ENCODE data around the gene TDRD6.
"Not testable (repeated sequence)": the region's sequence is repeated elsewhere in the genome, so short reads cannot be mapped to it uniquely, and the experiment has no call there.

TDRD6 gene, protein sequence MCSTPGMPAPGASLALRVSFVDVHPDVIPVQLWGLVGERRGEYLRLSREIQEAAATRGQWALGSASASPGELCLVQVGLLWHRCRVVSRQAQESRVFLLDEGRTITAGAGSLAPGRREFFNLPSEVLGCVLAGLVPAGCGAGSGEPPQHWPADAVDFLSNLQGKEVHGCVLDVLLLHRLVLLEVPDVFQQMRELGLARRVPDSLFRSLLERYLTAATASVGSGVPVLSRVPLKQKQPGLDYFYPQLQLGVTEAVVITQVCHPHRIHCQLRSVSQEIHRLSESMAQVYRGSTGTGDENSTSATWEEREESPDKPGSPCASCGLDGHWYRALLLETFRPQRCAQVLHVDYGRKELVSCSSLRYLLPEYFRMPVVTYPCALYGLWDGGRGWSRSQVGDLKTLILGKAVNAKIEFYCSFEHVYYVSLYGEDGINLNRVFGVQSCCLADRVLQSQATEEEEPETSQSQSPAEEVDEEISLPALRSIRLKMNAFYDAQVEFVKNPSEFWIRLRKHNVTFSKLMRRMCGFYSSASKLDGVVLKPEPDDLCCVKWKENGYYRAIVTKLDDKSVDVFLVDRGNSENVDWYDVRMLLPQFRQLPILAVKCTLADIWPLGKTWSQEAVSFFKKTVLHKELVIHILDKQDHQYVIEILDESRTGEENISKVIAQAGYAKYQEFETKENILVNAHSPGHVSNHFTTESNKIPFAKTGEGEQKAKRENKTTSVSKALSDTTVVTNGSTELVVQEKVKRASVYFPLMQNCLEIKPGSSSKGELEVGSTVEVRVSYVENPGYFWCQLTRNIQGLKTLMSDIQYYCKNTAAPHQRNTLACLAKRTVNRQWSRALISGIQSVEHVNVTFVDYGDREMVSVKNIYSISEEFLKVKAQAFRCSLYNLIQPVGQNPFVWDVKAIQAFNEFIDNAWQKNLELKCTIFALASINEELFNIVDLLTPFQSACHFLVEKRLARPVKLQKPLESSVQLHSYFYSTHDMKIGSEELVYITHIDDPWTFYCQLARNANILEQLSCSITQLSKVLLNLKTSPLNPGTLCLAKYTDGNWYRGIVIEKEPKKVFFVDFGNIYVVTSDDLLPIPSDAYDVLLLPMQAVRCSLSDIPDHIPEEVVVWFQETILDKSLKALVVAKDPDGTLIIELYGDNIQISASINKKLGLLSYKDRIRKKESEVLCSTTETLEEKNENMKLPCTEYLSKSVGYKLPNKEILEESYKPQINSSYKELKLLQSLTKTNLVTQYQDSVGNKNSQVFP (N-terminal part only)

DNA sequence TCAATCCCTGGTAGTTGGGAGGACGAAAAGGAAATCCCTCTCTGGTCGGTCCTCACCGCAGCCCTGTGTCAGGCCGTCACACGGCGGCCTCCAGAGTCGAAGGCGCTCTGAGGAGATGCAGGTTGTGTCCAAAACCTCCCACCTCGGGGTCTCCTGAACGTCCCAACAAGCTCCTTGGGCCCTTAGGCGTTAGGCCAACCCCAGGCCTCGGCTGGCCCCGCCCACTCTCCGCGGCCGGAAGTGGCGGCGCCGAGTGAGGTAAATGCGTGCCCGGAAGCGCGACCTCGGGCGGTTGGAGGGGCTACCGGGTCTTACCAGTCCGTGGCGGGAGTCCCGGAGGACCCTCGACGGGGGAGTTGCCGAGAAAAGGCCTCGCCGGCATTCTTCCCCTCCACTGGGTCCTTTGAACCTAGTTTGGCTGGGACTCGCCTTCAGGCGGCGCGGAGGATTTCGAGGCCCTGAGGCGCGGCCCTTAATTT lies at the start of gene TDRD6:
Gene TDRD6, plus strand, starts transcription at position 267 of the 479 bp plus-strand sequence. CDS start 244 bp downstream, outside the sequence.
- DNase-seq (ENCODE audit: low read depth): no peak

DNA sequence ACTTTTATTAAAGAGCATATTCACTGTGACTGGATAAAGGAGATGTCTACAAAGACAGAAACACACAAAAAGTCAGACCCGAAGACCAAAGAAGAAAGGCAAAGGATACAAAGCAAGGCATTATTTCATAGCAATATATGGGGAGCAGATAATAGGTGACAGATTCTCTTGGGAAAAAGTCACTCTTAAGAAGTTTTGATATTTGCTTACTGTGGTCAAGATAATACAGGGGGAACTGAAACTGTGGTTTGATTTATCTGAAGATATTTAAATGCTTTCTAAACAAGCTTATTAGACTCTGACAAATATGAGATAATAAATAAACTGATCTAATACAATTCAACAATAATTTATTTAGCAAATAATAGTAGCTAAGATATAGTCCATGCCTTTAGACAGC lies 49.8 kb upstream of the TDRD6 start:
- DNase-seq (ENCODE audit: low read depth): no peak

DNA sequence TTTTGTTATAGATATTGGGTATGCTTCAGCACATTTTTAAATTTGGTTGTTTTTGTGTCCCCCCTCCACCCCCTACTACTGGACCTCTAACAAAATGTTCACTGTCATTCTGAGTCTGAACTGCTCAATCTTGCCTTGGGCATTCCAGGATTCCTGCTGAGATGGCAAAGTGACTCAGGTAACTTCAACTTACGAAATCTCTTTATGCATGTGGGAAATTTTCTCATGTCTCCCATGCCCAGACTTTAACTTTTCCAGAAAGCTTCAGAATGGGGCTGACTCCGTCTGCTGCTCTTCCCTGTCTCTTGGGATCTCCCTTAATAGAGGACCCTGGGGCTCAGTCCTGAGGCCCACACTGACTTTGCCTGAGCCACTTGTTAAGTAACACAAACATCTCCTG lies 49.0 kb upstream of the TDRD6 start:
- no peak for DNase-seq (ENCODE audit: low read depth)

DNA sequence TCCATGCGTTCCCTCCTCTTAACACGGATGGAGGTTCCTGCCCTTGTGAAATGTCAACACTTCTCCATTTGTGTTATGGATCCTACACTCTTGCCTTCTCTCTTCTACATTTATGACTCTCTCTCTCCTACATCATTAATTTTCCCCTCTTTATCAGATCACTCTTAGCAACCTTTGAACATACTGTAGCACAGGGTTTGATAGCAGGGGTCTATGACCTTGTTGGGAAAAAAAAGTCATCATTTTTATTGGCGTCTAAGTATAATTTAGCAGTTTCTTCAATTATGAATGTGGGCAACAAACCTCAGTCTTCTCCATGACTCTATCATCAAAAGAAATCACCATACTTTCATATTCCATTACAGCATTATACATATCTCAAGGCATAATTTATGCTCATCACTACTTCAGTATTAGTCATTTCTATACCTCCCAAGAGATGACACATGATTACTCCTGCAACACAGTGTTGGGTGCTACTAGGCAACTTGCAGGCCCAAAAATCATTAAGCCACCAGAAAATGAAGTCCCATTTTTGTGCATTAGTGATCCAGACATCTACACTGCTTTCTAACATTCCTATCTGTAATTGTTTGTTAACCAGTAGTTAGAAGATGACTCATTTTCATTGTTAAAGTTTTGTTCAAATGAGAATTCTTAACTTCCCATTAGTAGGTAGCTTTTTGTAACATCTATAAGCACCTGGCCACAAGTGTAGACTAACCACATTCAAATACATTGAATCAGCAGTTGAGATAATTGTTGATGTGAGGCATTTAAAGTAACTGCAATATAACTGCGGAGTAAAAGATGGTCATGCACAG lies 44.5 kb upstream of the TDRD6 start:
- DNase-seq (ENCODE audit: low read depth): no peak

DNA sequence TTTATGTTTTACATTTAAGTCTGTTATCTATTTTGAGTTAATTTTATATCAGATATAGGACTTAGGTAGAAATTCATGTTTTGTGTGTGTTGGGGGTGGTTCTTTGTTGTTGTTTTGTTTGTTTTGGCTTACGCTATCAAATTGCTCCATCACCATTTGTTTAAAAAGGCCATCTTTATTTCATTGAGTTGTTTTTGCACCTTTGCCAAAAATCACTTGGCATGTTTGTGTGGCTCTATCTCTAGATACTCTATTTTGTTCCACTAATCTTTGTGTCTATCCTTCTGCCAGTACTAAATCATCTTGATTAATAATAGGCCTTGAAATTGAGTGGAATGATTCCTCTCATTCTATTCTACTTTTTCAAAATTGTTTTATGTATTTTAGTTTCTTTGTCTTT lies 42.4 kb upstream of the TDRD6 start:
- no peak for DNase-seq (ENCODE audit: low read depth)

DNA sequence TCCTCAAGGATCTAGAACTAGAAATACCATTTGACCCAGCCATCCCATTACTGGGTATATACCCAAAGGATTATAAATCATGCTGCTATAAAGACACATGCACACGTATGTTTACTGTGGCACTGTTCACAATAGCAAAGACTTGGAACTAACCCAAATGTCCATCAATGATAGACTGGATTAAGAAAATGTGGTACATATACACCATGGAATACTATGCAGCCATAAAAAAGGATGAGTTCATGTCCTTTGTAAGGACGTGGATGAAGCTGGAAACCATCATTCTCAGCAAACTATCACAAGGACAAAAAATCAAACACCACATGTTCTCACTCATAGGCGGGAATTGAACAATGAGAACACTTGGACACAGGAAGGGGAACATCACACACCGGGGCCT lies 39.6 kb upstream of the TDRD6 start:
- DNase-seq (ENCODE audit: low read depth): not testable (repeated sequence)

DNA sequence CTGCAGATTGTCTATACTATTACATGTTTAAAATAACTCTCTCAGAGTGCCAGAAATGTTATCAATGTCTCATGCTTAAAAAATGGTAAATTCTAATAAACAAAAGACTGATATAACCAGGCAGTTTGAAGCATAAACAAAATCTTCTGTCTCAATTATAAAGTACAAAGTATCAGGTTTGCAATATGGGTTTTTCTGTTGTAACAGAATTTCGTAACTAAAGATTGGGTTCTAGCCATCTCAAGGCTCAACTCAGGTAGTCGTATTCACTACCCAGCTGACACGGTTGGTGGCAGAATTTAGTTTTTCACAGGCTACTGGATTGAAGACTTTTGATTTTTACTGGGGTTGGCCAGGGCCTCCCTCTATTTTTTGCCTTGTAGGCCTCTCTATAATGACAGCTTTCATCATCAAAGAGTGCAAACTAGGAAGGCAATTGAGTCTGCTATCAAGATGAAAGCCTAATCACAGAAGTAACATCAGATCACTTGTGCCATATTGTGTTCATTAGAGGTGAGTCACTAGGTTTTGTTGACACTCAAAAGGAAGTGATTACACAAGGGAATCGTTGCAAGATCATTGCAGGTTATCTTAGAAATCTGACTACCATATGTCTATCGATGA lies 38.7 kb upstream of the TDRD6 start:
- DNase-seq (ENCODE audit: low read depth): no peak

DNA sequence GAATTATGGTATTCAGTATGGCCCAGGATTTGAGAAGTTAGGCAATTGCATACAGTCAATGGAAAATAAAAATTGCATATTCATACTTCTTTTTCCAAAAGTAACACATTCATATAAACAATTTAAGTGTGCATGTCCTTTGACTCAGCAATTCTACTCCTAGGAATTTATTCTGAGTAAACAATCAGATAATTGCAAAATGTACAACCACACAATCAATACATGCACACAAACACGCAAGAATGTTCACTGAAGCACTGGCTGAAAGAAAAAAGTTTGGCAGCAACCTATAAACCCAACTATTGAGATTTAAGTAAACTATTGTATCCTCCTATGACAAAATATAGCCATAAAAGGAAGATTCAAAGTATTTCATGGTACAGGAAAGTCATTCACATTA lies 36.7 kb upstream of the TDRD6 start:
- DNase-seq (ENCODE audit: low read depth): no peak

DNA sequence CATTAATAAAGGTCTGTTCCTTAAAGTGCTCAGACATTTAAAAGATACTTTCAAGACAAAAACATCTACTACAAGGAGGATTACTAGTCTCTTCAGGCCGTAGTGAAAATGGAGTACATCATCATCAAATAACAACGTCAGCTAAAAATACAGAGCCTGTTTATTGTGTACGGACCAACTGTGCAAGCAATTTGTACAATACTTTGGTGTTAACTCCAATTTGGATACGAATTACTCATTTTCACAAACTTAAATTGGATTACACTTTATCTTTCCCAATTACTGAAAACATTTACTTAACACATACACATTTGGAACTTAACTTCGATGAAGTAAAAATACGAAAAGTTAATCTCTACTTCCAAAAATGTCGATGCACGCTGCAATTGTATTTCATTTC lies 35.9 kb upstream of the TDRD6 start:
- no peak for DNase-seq (ENCODE audit: low read depth)

DNA sequence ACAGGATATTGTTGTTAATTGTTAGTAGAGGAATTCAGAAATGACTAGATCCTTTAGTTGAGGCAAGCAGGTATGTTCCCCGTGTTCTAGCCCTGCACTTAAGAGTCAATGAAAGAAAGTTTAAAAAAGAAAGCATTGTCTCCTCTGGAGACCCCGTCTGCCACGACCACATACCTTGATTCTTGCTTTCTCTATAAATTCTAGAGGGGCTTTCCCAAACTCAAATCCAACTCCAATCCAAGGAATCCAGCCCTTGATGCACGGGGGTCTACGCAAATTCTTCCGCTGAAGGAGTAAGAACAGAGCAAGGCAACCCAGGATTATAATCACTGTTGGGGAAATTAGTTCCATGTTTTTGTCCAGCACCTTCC lies 35.5 kb upstream of the TDRD6 start:
- DNase-seq (ENCODE audit: low read depth): no peak

DNA sequence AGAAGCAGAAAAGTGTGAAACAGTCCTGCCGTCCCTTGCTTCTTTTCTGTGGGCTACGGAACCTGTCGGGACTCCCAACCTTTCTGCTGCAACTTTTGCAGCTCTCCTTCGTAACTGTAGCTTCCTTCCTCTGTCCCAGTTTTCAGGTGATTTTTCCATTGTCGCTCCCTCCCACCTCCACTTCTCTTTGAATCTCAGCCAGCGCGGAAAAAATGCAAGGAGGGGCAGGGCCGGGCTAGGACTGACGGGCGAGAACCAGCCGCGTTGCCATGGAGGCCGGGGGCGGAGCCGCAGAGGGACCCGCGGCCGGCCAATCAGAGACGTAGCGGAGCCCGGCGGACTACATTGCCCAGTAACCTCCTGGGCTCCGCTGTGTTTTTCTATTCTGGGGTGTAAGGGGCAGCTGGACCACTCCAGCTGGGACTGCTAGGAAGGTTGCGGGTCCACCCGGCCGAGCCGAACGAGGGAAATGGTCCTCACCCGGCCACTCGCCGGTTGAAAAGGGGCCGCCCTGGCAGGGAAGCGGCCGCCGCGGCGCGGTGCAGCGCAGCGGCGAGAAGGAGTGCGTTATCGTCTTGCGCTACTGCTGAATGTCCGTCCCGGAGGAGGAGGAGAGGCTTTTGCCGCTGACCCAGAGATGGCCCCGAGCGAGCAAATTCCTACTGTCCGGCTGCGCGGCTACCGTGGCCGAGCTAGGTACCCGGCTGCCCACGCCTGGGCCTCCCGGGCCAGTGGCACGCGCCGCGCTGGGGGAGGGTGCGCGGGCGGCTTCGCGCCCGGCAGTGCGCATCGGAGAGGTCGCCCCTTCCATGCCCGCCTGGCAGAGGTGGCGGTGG lies 34.9 kb upstream of the TDRD6 start, which contains the start of the genes CYP39A1 and SLC25A27:
Gene CYP39A1, minus strand, starts transcription at position 216 of the 836 bp plus-strand sequence. CDS start 236 bp downstream, outside the sequence.
Gene SLC25A27, plus strand, starts transcription at position 373 of the 836 bp plus-strand sequence. Its CDS starts 218 bp downstream, at position 591.
- peak; percentile 81 for DNase-seq (ENCODE audit: low read depth)

DNA sequence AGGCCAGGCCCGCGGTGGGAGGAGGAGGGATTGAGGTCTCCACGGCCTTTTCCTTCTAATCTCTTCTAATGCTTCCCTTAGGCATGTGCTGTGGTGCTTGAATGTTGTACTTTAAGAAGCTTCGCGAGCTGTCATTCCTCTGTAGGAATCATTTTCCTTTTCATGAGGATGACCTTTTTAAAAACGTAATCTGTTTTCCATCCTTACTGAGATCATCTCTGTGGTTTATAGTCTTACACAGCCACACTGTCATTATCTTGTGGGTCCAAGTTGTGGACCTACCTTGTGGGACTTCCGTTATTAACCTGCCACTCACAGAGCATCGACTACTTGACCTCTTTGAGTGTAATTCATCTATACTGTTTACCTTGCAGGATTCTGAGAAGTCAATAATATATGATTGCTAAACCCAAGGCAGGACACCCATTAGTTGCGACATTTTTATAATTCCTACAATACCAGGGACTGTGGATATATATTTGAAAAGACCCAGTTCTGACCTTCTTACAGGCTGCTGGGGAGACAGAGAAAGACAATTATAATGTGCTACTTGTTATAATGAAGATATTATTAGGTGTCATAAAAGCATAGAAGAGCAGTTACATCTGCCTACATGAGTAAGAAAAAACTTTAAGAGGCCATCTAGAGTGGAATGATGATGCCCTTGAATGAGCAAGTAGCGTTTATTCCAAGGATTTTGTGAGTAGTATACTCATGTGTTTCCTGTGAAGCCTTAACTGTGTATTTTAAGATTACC lies 34.1 kb upstream of the TDRD6 start:
- DNase-seq (ENCODE audit: low read depth): no peak

DNA sequence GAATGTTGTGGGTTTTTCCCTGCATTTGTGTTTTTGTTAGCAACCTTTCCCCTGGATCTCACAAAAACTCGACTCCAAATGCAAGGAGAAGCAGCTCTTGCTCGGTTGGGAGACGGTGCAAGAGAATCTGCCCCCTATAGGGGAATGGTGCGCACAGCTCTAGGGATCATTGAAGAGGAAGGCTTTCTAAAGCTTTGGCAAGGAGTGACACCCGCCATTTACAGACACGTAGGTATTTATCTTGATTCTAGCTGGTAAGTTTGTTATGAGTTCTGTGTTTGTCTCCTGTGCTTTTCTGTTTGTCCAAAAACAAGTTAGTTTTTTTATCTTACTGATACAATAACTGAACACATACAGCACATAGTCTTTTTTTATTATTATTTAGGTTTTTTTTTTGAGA lies 31.9 kb upstream of the TDRD6 start:
- no peak for DNase-seq (ENCODE audit: low read depth)

DNA sequence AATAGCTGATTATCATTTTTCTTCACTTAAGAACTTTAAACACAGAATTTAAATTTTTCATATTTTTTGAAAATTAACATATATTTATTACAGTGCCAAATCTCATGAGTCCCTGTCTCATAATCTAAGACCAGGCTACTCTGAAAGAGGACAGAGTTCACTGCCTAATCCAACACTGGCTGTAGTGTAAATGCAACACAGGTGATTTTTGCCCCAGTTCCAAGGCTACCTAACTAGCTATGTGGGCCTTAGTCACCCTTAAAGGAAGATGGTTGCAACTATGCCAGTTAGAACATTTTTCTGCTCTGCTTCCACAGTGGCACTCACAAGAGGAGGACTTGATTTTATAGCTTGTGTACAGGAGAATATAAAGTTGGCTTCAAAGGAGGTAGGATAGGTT lies 30.0 kb upstream of the TDRD6 start:
- no peak for DNase-seq (ENCODE audit: low read depth)

DNA sequence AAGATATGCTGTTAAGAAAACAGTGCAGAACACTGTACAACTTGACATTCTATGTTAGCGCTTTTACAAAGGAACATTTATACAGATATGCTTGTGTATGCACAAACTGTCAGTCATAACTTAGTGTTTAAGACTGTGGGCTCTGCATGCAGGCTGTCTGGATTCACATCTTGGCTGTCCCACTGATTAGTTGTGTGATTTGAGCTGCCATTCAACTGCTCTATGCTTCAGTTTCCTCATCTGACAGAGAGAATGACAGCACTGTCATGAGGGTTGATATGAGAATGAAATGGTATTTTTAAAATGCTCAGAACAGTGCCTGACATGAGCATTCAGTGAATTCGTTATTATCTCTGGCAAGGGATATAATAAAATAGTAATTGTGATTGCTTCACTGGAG lies 26.2 kb upstream of the TDRD6 start:
- no peak for DNase-seq (ENCODE audit: low read depth)

DNA sequence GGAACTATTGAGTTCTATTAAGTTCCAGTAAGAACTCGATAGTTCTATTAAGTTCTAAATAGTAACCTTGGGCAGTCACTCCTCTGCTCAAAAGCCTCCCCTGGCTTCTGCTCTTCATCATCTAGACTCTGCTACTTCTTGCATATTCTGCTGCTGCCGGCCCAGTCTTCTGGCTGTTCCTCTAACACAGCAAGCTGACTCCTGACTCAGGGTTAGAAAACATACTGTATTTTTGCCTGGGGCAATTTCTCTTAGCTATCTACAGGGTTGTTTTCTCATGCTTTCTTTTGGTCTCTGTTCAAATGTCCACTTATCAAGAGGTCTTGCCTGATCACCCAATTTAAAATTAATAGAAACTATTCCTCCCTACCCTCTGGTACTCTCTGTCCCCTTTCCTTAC lies 20.3 kb upstream of the TDRD6 start:
- no peak for DNase-seq (ENCODE audit: low read depth)

DNA sequence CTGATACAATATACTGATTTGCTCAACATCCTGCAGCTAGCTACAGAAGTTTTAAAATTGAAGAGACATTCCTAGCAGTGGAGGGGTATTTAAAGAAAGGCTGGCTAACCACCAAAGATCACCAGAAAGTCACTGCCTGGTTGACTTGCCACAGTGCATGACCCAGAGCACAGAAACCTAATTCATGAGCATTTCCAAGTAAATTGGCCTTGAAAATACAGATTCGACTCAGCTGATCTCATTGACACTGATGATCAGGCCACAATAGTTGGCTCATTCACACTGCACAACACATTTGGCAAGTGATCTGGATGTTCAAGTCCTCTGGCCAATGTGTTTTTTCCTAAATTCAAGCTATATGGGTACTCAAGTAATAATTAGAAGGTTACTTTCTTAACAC lies 13.3 kb upstream of the TDRD6 start:
- DNase-seq (ENCODE audit: low read depth): no peak

DNA sequence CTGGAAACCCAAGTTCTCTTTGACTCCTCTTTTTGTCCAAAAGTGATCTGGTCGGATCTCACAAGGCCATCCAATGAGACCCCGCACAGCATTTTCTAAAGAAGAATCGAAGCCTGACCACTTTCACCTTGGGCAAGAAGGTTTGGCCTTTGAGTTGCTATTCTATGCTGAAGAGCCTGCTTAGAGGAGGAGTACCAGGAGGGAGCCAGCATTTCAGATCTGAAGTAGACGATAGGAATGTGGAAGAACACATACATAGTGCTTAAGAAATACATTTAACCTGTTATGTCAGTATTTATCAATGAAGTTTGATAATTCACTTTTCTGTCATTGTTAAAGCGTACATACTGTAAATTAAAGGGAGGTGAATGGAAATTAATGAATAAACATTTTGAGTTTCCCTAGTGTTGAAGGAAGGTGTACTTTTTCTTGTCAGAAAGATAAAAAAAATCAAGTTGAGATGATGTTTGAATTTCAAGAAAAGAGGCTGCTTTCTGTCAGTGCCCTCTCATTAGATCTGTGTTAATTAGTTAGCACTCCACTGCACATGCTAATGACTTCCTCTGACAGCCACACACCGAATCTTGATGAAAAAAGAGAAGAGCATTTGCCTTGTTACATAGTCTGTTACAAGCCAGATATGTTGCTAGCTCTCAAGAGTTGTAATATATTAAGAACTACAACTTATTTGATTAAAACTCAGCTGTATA lies 10.9 kb upstream of the TDRD6 start:
- no peak for DNase-seq (ENCODE audit: low read depth)

Data from activated T-cell treated with anti-CD3 and anti-CD28 coated beads for 48 hours (primary cell).